NCI-H226 (cell line): ENCODE results near the gene AMH.

Experiments
- DNase-seq: peaks from one replicate; pipeline ENCODE4 v3.0.0-alpha.2; 2015

Gene AMH

GRCh38 chr19:2251106-2252054 is 2.3 kb downstream of the AMH start:
- DNase-seq = no peak

DNA sequence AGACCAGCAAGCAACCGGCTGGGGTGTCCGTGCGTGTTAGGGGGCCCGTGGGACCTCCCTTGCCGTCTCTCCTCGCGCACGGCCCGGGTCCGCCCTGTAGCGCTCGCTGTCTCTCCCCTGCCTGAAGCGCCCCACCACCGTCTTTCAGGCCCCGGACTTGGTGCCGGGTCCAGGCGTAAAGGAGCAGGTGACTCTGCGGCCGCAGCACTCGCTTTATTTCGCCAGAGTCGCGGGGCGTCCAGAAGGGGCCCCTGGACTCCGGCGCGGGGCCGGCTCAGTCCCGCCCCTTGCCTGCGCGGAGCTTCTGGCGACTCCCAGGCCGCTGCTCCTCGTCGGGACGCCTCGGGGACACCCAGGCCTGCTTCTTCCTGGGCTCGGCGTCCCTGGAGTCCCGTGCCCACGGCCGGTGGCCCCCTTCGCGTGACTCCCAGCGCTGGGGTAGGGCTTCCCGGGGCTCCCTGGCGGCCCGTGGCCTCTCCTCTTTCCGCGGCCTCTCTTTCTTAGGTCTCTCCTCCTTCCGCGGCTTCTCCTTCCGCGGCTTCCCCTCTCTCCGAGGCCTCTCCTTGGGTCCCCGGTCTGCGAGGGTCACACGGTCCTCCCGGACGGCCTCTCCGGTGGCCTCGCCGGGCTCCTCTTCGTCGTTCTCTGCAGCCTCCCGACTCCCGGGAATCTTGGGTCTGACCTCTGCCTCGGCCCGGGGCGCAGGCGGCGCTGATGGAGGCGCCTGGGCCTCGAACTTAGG is 3.1 kb downstream of the AMH start:
- no peak for DNase-seq

DNA sequence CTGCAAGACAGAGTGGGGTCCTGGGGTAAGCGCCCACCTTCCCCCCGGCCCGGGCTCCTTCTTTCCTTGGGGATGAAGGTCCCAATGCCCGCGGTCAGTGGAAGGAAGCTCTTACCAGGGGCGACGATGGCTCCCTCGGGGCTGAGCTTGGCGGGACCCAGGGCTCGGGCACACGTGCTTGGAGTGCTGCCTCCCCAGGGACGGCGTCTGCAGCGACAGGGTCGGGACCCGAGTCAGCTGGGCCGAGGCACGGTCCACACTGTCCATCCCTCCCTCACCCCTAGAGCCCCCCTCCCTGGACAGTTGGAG is 3.6 kb downstream of the AMH start:
- no peak for DNase-seq

DNA sequence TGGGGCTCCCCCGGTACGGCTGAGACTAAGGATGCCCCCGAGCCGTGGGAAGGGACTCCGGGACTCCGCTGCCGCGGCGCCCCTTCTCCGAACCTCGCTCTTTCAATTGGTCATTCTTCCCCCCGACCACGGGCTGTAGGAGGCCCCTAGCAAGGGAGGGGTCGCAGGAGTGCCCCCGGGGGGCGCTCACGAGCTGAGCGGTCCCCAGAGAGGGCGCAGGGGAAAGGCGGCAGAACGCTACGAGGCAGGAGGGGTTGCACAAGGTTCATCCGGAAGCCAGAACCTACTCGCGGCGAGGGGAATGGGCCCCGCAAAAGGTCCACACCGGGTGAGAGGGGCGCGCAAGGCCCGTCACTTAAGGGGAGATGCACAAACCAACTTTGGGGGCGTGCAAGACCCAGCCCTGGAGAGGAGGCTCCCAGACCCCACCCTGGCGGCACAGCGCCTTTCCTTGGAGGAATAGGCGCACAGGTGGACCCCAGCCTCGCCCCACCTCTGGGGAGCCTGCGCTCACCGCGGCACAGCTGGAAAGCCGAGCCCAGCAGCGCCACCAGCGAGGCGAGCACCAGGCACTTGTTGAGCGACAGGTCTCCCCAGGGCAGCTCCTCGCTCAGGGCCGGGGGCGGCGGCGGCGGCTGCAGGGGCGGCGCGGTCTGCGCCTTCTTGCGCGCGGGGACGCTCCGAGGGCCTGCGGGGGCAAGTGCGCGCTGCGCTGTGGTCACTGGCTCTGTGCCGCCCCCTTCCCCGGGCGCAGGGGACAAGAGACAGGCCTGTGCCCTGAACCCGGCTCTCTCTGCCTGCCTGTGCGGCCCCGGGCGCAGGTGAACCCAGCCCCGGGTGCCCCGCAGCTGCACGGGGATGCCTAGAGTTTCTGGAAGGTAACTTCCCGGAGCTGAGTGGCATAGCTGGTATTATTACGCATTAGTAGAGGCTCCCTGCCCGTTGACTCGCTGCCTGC is 4.3 kb downstream of the AMH start:
- no peak for DNase-seq

DNA sequence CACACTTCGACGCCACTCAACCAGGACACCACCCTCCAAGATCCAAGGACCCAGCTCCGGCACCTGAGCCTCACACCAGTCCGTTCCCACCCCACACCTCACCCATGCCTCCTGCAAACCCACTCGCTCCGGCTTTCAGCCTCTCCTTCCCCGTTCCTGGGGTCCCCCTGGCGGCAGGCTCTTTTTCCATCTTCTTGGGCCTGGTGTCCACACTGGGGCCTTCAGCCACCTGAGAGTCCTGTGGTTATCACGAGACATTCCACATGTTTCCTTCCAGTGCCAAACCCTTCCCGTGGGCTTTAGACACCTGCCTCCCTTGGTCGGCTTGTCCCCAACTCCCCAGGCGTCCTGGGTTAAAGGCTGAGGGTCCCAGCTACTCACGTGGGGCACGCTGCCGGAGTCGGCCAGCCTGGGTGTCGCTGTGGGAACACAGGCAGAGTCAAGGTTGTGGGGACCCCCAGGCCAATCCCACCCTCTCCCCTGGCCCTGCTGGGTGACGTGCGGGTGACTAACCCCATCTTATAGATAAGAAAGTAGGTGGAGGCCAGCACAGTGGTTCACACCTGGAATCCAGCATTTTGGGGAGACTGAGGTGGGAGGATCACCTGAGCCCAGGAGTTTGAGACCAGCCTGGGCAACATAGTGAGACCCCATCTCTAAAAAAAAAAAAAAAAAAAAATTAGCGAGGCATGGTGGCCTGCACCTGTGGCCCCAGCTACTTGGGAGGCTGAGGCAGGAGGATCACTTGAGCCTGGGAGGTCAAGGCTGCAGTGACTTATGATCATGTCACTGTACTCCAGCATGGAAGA is 5.1 kb downstream of the AMH start:
- DNase-seq = no peak

DNA sequence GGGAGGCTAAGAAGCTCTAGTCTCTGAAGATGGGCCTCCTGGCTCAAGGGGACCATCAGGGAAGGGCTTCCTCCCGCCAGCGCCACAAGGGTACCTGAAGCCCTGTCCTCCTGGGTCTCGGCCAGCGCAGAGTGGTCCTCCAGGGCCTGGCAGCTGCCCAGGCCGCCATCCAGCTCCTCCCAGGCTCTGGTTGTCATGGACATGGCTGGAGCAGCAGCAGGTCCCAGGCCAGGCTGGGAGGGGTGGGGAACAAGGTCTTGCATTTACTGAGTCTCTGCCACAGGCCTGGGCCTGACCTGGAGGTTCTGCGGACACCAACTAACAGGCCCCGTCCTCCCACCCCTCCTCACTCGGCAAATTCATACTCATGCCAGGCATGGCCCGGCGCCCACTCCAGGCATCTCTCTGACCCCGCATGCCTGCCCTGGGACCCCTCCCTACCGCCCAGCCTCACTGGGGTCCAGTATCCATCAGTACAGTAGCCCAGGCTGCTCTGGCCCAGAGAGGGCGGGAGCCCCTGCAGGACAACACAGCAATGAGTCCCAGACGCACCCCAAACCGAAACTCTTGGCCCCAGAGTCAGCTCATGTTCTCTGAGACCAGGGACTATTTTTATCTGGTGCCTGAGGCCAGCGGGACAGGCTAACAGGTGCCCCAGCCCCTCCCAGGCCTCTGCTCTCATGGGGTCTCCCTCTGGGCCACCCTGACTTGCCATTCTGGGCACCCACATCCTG is 6.2 kb downstream of the AMH start:
- DNase-seq = no peak

DNA sequence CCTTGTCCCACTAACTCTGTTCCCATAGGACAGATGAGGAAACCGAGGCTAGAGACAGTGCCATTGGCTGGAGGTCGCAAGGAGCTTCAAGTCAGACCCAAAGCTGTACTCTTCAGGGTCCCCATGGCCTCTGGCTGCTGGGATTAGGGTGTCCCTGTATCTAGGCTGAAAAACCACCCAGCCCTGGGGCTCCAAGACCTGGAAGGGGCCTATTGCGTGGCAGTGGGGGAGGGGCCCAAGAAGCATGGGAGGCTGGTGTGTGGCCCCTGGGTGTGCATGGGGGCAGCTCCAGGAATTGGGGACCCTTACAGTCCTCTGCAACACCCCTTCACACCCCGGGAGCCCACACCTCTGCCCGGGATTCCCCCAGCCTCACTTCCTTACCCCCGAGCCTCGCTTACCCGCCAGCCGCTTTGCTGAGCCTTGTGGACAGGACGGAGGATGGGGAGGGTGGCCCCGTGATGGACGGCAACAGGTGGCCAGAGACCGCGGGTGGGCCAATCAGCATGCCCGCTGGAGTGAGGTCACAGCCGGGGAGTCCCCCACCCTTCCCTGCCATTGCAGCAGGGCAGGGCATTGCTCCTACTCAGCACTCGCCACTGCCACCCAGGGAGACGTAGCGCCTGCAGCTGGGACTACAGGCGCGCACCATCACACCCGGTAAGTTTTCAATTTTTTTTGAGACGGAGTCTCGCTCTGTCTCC is 7.0 kb downstream of the AMH start, which contains the start of gene JSRP1:
JSRP1 (minus strand) TSS at position 436 of the 704 bp plus-strand sequence. CDS start 1,103 bp downstream, outside the sequence.
- no peak for DNase-seq

DNA sequence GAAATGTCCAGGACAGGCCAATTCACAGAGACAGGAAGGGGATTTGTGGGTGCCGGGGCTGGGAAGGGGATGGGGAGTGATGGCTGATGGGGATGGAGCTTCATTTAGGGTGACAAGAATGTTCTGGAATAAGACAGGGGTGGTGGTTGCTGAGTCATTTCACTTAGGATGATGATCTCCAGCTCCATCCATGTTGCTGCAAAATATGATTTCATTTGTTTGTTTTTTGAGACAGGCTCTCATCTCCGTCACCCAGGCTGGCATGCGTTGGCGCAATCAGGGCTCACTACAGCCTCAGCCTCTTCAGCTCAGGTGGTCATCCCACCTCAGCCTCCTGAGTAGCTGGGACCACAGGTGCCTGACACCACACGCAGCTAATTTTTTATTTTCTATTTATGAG is 10.2 kb downstream of the AMH start:
- DNase-seq = no peak

DNA sequence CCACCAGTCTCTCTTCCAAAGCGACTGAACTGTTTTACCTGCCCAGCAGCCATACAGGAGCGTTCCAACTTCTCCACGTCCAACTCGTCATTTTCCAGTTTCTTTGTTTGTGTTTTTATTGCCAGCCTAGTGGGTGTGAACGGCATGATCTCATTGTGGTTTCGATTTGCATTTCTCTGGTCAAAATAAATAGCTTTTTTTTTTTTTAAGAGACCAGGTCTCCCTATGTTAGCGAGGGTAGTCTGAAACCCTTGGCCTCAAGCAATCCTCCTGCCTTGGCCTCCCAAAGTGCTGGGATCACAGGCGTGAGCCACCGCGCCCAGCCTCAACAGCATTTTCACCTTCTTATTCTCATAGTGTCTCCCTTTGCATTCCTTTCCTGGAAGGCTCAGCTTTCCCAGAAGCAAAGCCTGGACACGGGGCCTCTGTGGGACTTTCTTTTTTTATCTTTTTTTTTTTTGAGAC is 11.2 kb downstream of the AMH start:
- no peak for DNase-seq

DNA sequence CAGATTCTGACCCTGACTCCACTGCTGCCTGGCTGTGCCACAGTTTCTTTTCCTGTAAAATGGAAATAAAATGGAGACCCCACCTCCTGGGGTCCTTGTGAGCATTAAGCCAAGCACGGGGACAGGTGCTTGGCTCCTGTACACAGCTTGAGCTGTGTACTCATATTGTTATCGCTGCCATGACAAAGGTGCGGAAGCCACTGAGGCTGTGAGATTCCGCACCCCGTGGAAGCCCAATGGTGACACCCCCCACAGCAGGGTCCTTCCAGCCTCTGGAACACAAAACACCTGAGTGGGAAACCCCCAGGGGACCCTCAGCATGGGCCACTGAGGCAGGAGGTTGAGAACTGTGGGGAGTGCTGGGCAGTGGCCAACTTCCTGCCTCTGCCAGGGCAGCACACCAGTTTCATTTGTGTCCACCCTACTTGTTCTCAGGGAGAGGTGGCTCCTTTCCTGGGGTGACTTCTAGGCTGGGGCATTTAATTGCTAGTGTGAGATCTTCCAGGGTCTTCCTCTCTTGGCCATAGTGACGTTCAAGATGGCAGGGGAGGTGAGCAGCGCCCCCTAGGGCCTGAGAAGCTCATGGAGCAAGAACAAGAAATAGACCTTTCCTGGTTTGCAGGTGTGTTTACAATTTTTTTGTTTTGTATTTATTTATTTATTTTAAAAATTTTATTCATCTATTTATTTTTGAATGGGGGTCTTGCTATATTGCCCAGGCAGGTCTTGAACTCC is 12.5 kb downstream of the AMH start:
- DNase-seq = no peak

GRCh38 chr19:2266183-2266993 is 17.3 kb downstream of the AMH start:
- DNase-seq = peak; percentile 76

GRCh38 chr19:2268480-2268830 is 19.3 kb downstream of the AMH start:
- DNase-seq = no peak

GRCh38 chr19:2268861-2269243 is 19.7 kb downstream of the AMH start:
- no peak for DNase-seq

- DNase-seq = peak; percentile 90
Measured at GRCh38 chr19:2269244-2270156, 20.4 kb downstream of the AMH start.

- DNase-seq = no peak
Measured at GRCh38 chr19:2270157-2270422, 21.0 kb downstream of the AMH start.

- peak; percentile 75 for DNase-seq
Measured at GRCh38 chr19:2270423-2271233, 21.5 kb downstream of the AMH start.
